ENCODE measurements around the gene GIMAP5.
"Not testable (repeated sequence)": the region's sequence is repeated elsewhere in the genome, so short reads cannot be mapped to it uniquely, and the experiment has no call there.

GIMAP5 gene

GRCh38 chr7:150735596-150736358, 1.4 kb upstream of the GIMAP5 start:
- no peak for DNase-seq

- no peak for DNase-seq
These were observed 354 bp upstream of the GIMAP5 start for GRCh38 chr7:150736864-150737263.

GRCh38 chr7:150738092-150738491, 874 bp downstream of the GIMAP5 start:
- DNase-seq: no peak

GRCh38 chr7:150738591-150739001, 1.4 kb downstream of the GIMAP5 start:
- DNase-seq: no peak

GRCh38 chr7:150739033-150739432, 1.8 kb downstream of the GIMAP5 start:
- DNase-seq: no peak

GRCh38 chr7:150740053-150740452, 2.8 kb downstream of the GIMAP5 start:
- DNase-seq: no peak

GRCh38 chr7:150742286-150742968, 5.2 kb downstream of the GIMAP5 start:
- no peak for DNase-seq

- DNase-seq: no peak
These were observed 6.9 kb downstream of the GIMAP5 start for GRCh38 chr7:150744041-150744656.

GRCh38 chr7:150745086-150745485, 7.9 kb downstream of the GIMAP5 start:
- no peak for DNase-seq

- DNase-seq: no peak
These were observed 8.7 kb downstream of the GIMAP5 start for GRCh38 chr7:150745876-150746275.

GRCh38 chr7:150746921-150747320, 9.7 kb downstream of the GIMAP5 start:
- DNase-seq: no peak

GRCh38 chr7:150748376-150748775, 11.2 kb downstream of the GIMAP5 start:
- no peak for DNase-seq

GRCh38 chr7:150751702-150752101, 14.5 kb downstream of the GIMAP5 start:
- DNase-seq: no peak

GRCh38 chr7:150753239-150753638, 16.0 kb downstream of the GIMAP5 start:
- DNase-seq: no peak

- DNase-seq: no peak
These were observed 16.8 kb downstream of the GIMAP5 start for GRCh38 chr7:150753826-150754603.

- no peak for DNase-seq
These were observed 17.7 kb downstream of the GIMAP5 start for GRCh38 chr7:150754951-150755350.

- DNase-seq: no peak
These were observed 18.4 kb downstream of the GIMAP5 start for GRCh38 chr7:150755473-150756099.

GRCh38 chr7:150756166-150756565, 18.9 kb downstream of the GIMAP5 start:
- no peak for DNase-seq

- no peak for DNase-seq
These were observed 19.6 kb downstream of the GIMAP5 start for GRCh38 chr7:150756858-150757257.

- DNase-seq: no peak
These were observed 22.3 kb downstream of the GIMAP5 start for GRCh38 chr7:150759479-150759878.

- no peak for DNase-seq
These were observed 29.1 kb downstream of the GIMAP5 start for GRCh38 chr7:150766334-150766709.

- no peak for DNase-seq
These were observed 32.5 kb downstream of the GIMAP5 start for GRCh38 chr7:150769768-150770167.

- not testable (repeated sequence) for DNase-seq
These were observed 36.9 kb downstream of the GIMAP5 start for GRCh38 chr7:150774131-150774530.
